NCI-H526 (cell line): ENCODE data around the gene KCNG4.
A peak's percentile ranks its signal among the peaks of the same experiment; 100 is the strongest.

Source experiments
- DNase-seq, 2 experiments: peaks; one replicate each; lab custom pipeline; 2025; lab: John Stamatoyannopoulos, UW

Gene KCNG4

GRCh38 chr16:84266451-84266850 is 26.6 kb upstream of the KCNG4 start:
- peak; percentile 51 to 53 for DNase-seq

GRCh38 chr16:84262939-84263338 is 23.1 kb upstream of the KCNG4 start:
- DNase-seq, result no peak

- no peak for DNase-seq
Measured at GRCh38 chr16:84262031-84262430, 22.2 kb upstream of the KCNG4 start.

GRCh38 chr16:84260766-84261554 is 21.1 kb upstream of the KCNG4 start:
- no peak for DNase-seq

GRCh38 chr16:84259691-84260090 is 19.9 kb upstream of the KCNG4 start:
- DNase-seq, result no peak

- DNase-seq, result no peak
Measured at GRCh38 chr16:84258266-84258665, 18.5 kb upstream of the KCNG4 start.

GRCh38 chr16:84255050-84255810 is 15.4 kb upstream of the KCNG4 start:
- DNase-seq, result no peak

GRCh38 chr16:84254062-84254461 is 14.2 kb upstream of the KCNG4 start:
- DNase-seq, result no peak

GRCh38 chr16:84253173-84253572 is 13.4 kb upstream of the KCNG4 start:
- no peak for DNase-seq

GRCh38 chr16:84252184-84252583 is 12.4 kb upstream of the KCNG4 start:
- DNase-seq, result no peak

GRCh38 chr16:84247844-84248243 is 8.0 kb upstream of the KCNG4 start:
- no peak for DNase-seq

GRCh38 chr16:84247331-84247730 is 7.5 kb upstream of the KCNG4 start:
- no peak for DNase-seq

- DNase-seq, result no peak
Measured at GRCh38 chr16:84246679-84247077, 6.9 kb upstream of the KCNG4 start.

GRCh38 chr16:84245956-84246678 is 6.3 kb upstream of the KCNG4 start:
- no peak for DNase-seq

GRCh38 chr16:84244728-84245127 is 4.9 kb upstream of the KCNG4 start:
- DNase-seq, result no peak

GRCh38 chr16:84243732-84244131 is 3.9 kb upstream of the KCNG4 start:
- DNase-seq, result no peak

- DNase-seq, result no peak
Measured at GRCh38 chr16:84242839-84243238, 3.0 kb upstream of the KCNG4 start.

GRCh38 chr16:84241778-84242177 is 2.0 kb upstream of the KCNG4 start:
- no peak for DNase-seq

- no peak for DNase-seq
Measured at GRCh38 chr16:84240455-84240854, 643 bp upstream of the KCNG4 start.

GRCh38 chr16:84239141-84239769 is 557 bp downstream of the KCNG4 start:
- DNase-seq, result no peak

- DNase-seq, result no peak
Measured at GRCh38 chr16:84237994-84238750, 1.6 kb downstream of the KCNG4 start.

- DNase-seq, result no peak
Measured at GRCh38 chr16:84236671-84237070, 3.1 kb downstream of the KCNG4 start.
